ENCODE data around the gene TBX4.

TBX4 gene

DNA sequence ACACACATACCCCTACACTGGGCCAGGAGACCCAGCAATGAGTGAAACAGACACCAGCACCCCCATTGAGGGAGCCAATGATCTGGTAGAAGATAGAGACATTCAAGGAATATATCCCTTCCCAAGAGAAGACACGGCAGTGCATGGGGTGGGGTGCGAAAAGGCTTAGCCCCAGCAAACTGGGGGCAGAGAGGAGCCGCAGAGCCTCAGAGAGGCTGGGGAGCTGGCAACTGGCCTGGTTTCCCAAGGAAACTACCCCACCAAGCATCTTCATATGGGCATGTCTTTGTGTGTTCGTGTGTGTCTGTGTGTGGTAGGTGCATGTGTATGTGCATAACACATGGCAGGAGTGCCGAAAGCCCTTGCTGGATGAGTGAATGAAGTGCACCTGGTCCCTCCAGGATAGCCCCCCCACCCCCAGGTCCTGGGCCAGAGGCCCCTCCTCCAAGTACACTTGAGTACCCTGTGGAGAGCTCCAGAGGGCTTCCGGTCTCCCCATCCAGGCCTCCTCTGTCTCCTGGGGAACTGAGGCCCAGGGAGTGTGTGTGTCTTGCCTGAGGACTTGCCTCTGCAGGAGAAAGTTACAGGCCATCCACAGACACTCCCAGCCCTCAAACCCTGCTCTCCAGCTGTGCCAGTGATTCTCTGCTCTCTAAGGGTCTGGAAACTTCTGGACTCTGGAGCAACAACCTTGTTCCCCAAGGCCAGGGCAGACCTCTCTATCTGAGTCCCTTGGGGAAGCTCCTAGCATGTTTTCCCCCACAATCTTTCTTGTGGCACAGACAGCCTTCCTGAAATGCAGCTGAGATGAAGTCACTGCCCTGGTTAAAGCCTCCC is 36.6 kb upstream of the TBX4 start:
- TF ChIP-seq YY1 (IDR thresholded peaks at IDR 0.05; ENCODE audit: low read depth): no peak
- TF ChIP-seq EP300 (IDR thresholded peaks at IDR 0.05; ENCODE audit: borderline replicate concordance): no peak
- no peak for TF ChIP-seq TAF1 (IDR thresholded peaks at IDR 0.05; ENCODE audit: low read depth)
- no peak for TF ChIP-seq RAD21 (IDR thresholded peaks at IDR 0.05; ENCODE audit: low read depth)
- TF ChIP-seq MAX (IDR thresholded peaks at IDR 0.05): no peak
- no peak for TF ChIP-seq NFIC (IDR thresholded peaks at IDR 0.05)
- TF ChIP-seq ZBTB7A (IDR thresholded peaks at IDR 0.05; ENCODE audit: low read depth): no peak
- TF ChIP-seq FOXM1 (IDR thresholded peaks at IDR 0.05; ENCODE audit: borderline replicate concordance, low read depth): no peak
- TF ChIP-seq TEAD4 (IDR thresholded peaks at IDR 0.05): no peak
- TF ChIP-seq USF1 (IDR thresholded peaks at IDR 0.05): no peak
- TF ChIP-seq EGR1 (IDR thresholded peaks at IDR 0.05): no peak
- no peak for TF ChIP-seq CREB1 (IDR thresholded peaks at IDR 0.05; ENCODE audit: low read depth)
- TF ChIP-seq, protein P1, sequence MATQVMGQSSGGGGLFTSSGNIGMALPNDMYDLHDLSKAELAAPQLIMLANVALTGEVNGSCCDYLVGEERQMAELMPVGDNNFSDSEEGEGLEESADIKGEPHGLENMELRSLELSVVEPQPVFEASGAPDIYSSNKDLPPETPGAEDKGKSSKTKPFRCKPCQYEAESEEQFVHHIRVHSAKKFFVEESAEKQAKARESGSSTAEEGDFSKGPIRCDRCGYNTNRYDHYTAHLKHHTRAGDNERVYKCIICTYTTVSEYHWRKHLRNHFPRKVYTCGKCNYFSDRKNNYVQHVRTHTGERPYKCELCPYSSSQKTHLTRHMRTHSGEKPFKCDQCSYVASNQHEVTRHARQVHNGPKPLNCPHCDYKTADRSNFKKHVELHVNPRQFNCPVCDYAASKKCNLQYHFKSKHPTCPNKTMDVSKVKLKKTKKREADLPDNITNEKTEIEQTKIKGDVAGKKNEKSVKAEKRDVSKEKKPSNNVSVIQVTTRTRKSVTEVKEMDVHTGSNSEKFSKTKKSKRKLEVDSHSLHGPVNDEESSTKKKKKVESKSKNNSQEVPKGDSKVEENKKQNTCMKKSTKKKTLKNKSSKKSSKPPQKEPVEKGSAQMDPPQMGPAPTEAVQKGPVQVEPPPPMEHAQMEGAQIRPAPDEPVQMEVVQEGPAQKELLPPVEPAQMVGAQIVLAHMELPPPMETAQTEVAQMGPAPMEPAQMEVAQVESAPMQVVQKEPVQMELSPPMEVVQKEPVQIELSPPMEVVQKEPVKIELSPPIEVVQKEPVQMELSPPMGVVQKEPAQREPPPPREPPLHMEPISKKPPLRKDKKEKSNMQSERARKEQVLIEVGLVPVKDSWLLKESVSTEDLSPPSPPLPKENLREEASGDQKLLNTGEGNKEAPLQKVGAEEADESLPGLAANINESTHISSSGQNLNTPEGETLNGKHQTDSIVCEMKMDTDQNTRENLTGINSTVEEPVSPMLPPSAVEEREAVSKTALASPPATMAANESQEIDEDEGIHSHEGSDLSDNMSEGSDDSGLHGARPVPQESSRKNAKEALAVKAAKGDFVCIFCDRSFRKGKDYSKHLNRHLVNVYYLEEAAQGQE (IDR thresholded peaks at IDR 0.05; ENCODE audit: low read depth): no peak
- TF ChIP-seq CEBPB (IDR thresholded peaks at IDR 0.05): no peak
- no peak for TF ChIP-seq TCF12 (IDR thresholded peaks at IDR 0.05; ENCODE audit: low read depth)

- TF ChIP-seq CREB1 (IDR thresholded peaks at IDR 0.05; ENCODE audit: low read depth): no peak
- TF ChIP-seq, protein P1 (IDR thresholded peaks at IDR 0.05; ENCODE audit: low read depth): no peak
- TF ChIP-seq FOXM1 (IDR thresholded peaks at IDR 0.05; ENCODE audit: borderline replicate concordance, low read depth): no peak
- TF ChIP-seq CEBPB (IDR thresholded peaks at IDR 0.05): no peak
- no peak for TF ChIP-seq MAX (IDR thresholded peaks at IDR 0.05)
- TF ChIP-seq NFIC (IDR thresholded peaks at IDR 0.05): no peak
- no peak for TF ChIP-seq EP300 (IDR thresholded peaks at IDR 0.05; ENCODE audit: borderline replicate concordance)
- TF ChIP-seq TEAD4 (IDR thresholded peaks at IDR 0.05): no peak
- no peak for TF ChIP-seq EGR1 (IDR thresholded peaks at IDR 0.05)
- no peak for TF ChIP-seq YY1 (IDR thresholded peaks at IDR 0.05; ENCODE audit: low read depth)
- no peak for TF ChIP-seq ZBTB7A (IDR thresholded peaks at IDR 0.05; ENCODE audit: low read depth)
- no peak for TF ChIP-seq TCF12 (IDR thresholded peaks at IDR 0.05; ENCODE audit: low read depth)
- TF ChIP-seq USF1 (IDR thresholded peaks at IDR 0.05): no peak
- no peak for TF ChIP-seq TAF1 (IDR thresholded peaks at IDR 0.05; ENCODE audit: low read depth)
- TF ChIP-seq RAD21 (IDR thresholded peaks at IDR 0.05; ENCODE audit: low read depth): no peak
Observed at GRCh38 chr17:61416211-61416539, 36.0 kb upstream of the TBX4 start.

- TF ChIP-seq CREB1 (IDR thresholded peaks at IDR 0.05; ENCODE audit: low read depth): no peak
- TF ChIP-seq RAD21 (IDR thresholded peaks at IDR 0.05; ENCODE audit: low read depth): peak; percentile 84
- peak; percentile 55 for TF ChIP-seq MAX (IDR thresholded peaks at IDR 0.05)
- TF ChIP-seq USF1 (IDR thresholded peaks at IDR 0.05): no peak
- peak; percentile 77; the same call in 1 of the 2 replicates for TF ChIP-seq ZBTB7A (IDR thresholded peaks at IDR 0.05; ENCODE audit: low read depth)
- TF ChIP-seq FOXM1 (IDR thresholded peaks at IDR 0.05; ENCODE audit: borderline replicate concordance, low read depth): no peak
- no peak for TF ChIP-seq EP300 (IDR thresholded peaks at IDR 0.05; ENCODE audit: borderline replicate concordance)
- TF ChIP-seq TCF12 (IDR thresholded peaks at IDR 0.05; ENCODE audit: low read depth): no peak
Observed at GRCh38 chr17:61416540-61417363, 35.5 kb upstream of the TBX4 start.

- TF ChIP-seq YY1 (IDR thresholded peaks at IDR 0.05; ENCODE audit: low read depth) (no peak), TCF12 (IDR thresholded peaks at IDR 0.05; ENCODE audit: low read depth) (no peak), TAF1 (IDR thresholded peaks at IDR 0.05; ENCODE audit: low read depth) (no peak), USF1 (IDR thresholded peaks at IDR 0.05) (no peak), FOXM1 (IDR thresholded peaks at IDR 0.05; ENCODE audit: borderline replicate concordance, low read depth) (no peak), RAD21 (IDR thresholded peaks at IDR 0.05; ENCODE audit: low read depth) (no peak), CEBPB (IDR thresholded peaks at IDR 0.05) (no peak), CREB1 (IDR thresholded peaks at IDR 0.05; ENCODE audit: low read depth) (no peak), MAX (IDR thresholded peaks at IDR 0.05) (no peak), TEAD4 (IDR thresholded peaks at IDR 0.05) (no peak), EGR1 (IDR thresholded peaks at IDR 0.05) (no peak), ZBTB7A (IDR thresholded peaks at IDR 0.05; ENCODE audit: low read depth) (no peak), NFIC (IDR thresholded peaks at IDR 0.05) (no peak), EP300 (IDR thresholded peaks at IDR 0.05; ENCODE audit: borderline replicate concordance) (no peak)
- TF ChIP-seq, protein P1 (IDR thresholded peaks at IDR 0.05; ENCODE audit: low read depth): no peak
Observed at GRCh38 chr17:61418449-61418848, 33.8 kb upstream of the TBX4 start.

Measured in Ishikawa (cell line).